ENCODE results near the gene ADIPOR1.

The ADIPOR1 gene

GRCh38 chr1:202968351-202968750 lies 10.2 kb upstream of the ADIPOR1 start:
- no peak for TF ChIP-seq CTCF (conservative IDR thresholded peaks at IDR 0.05; ENCODE audit: low read depth, low read length)
- no peak for DNase-seq (ENCODE audit: low read depth)
- no peak overlapping the region for H3K4me3 ChIP-seq (ENCODE audit: low read depth, low read length)

GRCh38 chr1:202967684-202968281 lies 9.7 kb upstream of the ADIPOR1 start:
- H3K4me3 ChIP-seq (ENCODE audit: low read depth, low read length), result peak overlapping the region; percentile 65
- peak; percentile 27 for DNase-seq (ENCODE audit: low read depth)
- TF ChIP-seq CTCF (conservative IDR thresholded peaks at IDR 0.05; ENCODE audit: low read depth, low read length), result no peak

- H3K4me3 ChIP-seq (ENCODE audit: low read depth, low read length), result peak overlapping the region; percentile 97
- no peak for DNase-seq (ENCODE audit: low read depth)
- no peak for TF ChIP-seq CTCF (conservative IDR thresholded peaks at IDR 0.05; ENCODE audit: low read depth, low read length)
Measured at GRCh38 chr1:202966006-202966898, 8.1 kb upstream of the ADIPOR1 start.

GRCh38 chr1:202965422-202965821 lies 7.3 kb upstream of the ADIPOR1 start:
- no peak for TF ChIP-seq CTCF (conservative IDR thresholded peaks at IDR 0.05; ENCODE audit: low read depth, low read length)
- no peak for DNase-seq (ENCODE audit: low read depth)
- H3K4me3 ChIP-seq (ENCODE audit: low read depth, low read length), result no peak overlapping the region

- peak; percentile 22 for DNase-seq (ENCODE audit: low read depth)
- TF ChIP-seq CTCF (conservative IDR thresholded peaks at IDR 0.05; ENCODE audit: low read depth, low read length), result no peak
- H3K4me3 ChIP-seq (ENCODE audit: low read depth, low read length), result no peak overlapping the region
Measured at GRCh38 chr1:202964791-202965410, 6.8 kb upstream of the ADIPOR1 start.

GRCh38 chr1:202961220-202961880 lies 3.2 kb upstream of the ADIPOR1 start:
- DNase-seq (ENCODE audit: low read depth), result no peak
- no peak overlapping the region for H3K4me3 ChIP-seq (ENCODE audit: low read depth, low read length)
- TF ChIP-seq CTCF (conservative IDR thresholded peaks at IDR 0.05; ENCODE audit: low read depth, low read length), result no peak

Data from choroid plexus epithelial cell (primary cell).